Measurements from ENCODE around the gene DOCK1. TPM values are rescaled to one million over a fixed set of nuclear protein-coding genes. Genes with fewer than 3 reads are reported as not detected.
"Not testable (repeated sequence)": the region's sequence is repeated elsewhere in the genome, so short reads cannot be mapped to it uniquely, and the experiment has no call there.

The DOCK1 gene
- total RNA-seq, 1 experiment from 2014 or later = 22.0 TPM

GRCh38 chr10:126913316-126913715, 8.1 kb downstream of the DOCK1 start:
- H3K9me3 ChIP-seq = no peaks in the 10 kb centered on the region
- DNase-seq = no peak
- H3K4me3 ChIP-seq = no peak overlapping the region
- no peaks in the 10 kb centered on the region for H3K27me3 ChIP-seq
- H3K36me3 ChIP-seq = peaks cover 3% of the 10 kb centered on the region

- no peak for DNase-seq
- H3K36me3 ChIP-seq = peaks cover 3% of the 10 kb centered on the region
- no peaks in the 10 kb centered on the region for H3K9me3 ChIP-seq
- H3K4me3 ChIP-seq = no peak overlapping the region
- no peaks in the 10 kb centered on the region for H3K27me3 ChIP-seq
These were observed 9.3 kb downstream of the DOCK1 start for GRCh38 chr10:126914561-126914960.

GRCh38 chr10:126916952-126917351, 11.7 kb downstream of the DOCK1 start:
- H3K4me3 ChIP-seq, H3K9me3 ChIP-seq, DNase-seq, H3K36me3 ChIP-seq, H3K27me3 ChIP-seq: not testable (repeated sequence)

GRCh38 chr10:126917375-126917774, 12.1 kb downstream of the DOCK1 start:
- no peak for DNase-seq
- no peaks in the 10 kb centered on the region for H3K9me3 ChIP-seq
- H3K36me3 ChIP-seq = no peaks in the 10 kb centered on the region; the same call in 1 of the 2 replicates
- no peak overlapping the region for H3K4me3 ChIP-seq
- H3K27me3 ChIP-seq = no peaks in the 10 kb centered on the region

- Histone ChIP-seq H3K9me3 (no peaks in the 10 kb centered on the region), H3K4me3 (no peak overlapping the region), H3K27me3 (no peaks in the 10 kb centered on the region), H3K36me3 (no peaks in the 10 kb centered on the region; the same call in 1 of the 2 replicates)
- no peak for DNase-seq
These were observed 13.0 kb downstream of the DOCK1 start for GRCh38 chr10:126917975-126918908.

- Histone ChIP-seq H3K36me3 (no peaks in the 10 kb centered on the region; the same call in 1 of the 2 replicates), H3K4me3 (no peak overlapping the region), H3K27me3 (no peaks in the 10 kb centered on the region), H3K9me3 (no peaks in the 10 kb centered on the region)
- no peak for DNase-seq
These were observed 14.2 kb downstream of the DOCK1 start for GRCh38 chr10:126919426-126919825.

GRCh38 chr10:126921162-126921561, 15.9 kb downstream of the DOCK1 start:
- no peak overlapping the region for H3K4me3 ChIP-seq
- DNase-seq = no peak
- no peaks in the 10 kb centered on the region for H3K9me3 ChIP-seq
- H3K27me3 ChIP-seq = no peaks in the 10 kb centered on the region
- no peaks in the 10 kb centered on the region; the same call in 1 of the 2 replicates for H3K36me3 ChIP-seq

DNA sequence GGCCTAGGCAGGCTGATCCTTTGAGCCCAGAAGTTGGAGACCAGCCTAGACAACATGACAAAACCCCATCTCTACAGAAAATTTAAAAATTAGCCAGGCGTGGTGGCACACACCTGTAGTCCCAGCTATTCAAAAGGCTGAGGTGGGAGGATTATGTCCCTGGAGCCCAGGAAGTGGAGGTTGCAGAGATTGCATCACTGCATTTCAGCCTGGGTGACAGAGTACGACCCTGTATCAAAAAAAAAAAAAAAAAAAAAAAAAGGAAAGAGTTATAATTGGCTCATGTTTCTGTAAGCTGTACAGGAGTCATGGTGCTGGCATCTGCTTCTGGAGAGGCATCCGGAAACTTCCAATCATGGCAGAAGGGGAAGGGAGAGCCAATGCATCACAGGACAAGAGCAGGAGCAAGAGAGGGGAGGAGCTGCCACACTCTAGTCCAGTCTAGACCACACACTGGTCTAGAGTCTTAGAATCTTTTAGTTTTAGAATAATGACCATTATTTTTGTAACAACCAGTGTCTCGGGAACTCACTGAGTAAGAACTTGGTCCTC, 16.8 kb downstream of the DOCK1 start:
- Histone ChIP-seq H3K9me3 (no peaks in the 10 kb centered on the region), H3K27me3 (no peaks in the 10 kb centered on the region), H3K4me3 (no peak overlapping the region), H3K36me3 (peaks cover 4% of the 10 kb centered on the region)
- DNase-seq = peak; percentile 54

GRCh38 chr10:126924180-126924914, 19.1 kb downstream of the DOCK1 start:
- no peak for DNase-seq

GRCh38 chr10:126924915-126925300, 19.7 kb downstream of the DOCK1 start:
- Histone ChIP-seq H3K36me3 (peaks cover 4% of the 10 kb centered on the region), H3K27me3 (no peaks in the 10 kb centered on the region), H3K4me3 (no peak overlapping the region), H3K9me3 (no peaks in the 10 kb centered on the region)
- no peak for DNase-seq

More at GRCh38 chr10:126924180-126924914, 19.1 kb downstream of the DOCK1 start:
- Histone ChIP-seq H3K4me3 (no peak overlapping the region), H3K9me3 (no peaks in the 10 kb centered on the region), H3K36me3 (peaks cover 4% of the 10 kb centered on the region), H3K27me3 (no peaks in the 10 kb centered on the region)

- DNase-seq = no peak
- Histone ChIP-seq H3K9me3 (no peaks in the 10 kb centered on the region), H3K27me3 (no peaks in the 10 kb centered on the region), H3K36me3 (peaks cover 4% of the 10 kb centered on the region), H3K4me3 (no peak overlapping the region)
These were observed 21.3 kb downstream of the DOCK1 start for GRCh38 chr10:126926568-126926967.

GRCh38 chr10:126927799-126928198, 22.6 kb downstream of the DOCK1 start:
- DNase-seq = no peak
- no peaks in the 10 kb centered on the region for H3K9me3 ChIP-seq
- H3K27me3 ChIP-seq = no peaks in the 10 kb centered on the region
- no peak overlapping the region for H3K4me3 ChIP-seq
- H3K36me3 ChIP-seq = peaks cover 4% of the 10 kb centered on the region

DNA sequence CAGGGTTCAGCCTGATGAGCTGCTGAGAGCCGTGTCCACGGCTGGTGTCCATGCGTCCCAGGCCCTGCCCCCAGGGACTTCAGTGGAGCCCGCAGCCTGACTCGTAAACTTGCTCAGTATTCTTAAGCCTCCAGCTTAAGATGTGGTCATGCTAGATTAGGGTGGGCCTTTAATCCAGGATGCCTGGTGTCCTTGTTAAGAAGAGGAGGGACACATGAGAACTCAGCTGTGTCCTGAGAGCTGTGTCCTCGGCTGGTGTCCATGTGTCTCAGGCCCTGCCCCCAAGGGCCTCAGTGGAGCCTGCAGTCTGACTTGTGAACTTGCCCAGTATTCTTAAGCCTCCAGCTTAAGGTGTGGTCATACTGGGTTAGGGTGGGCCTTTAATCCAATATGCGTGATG, 23.0 kb downstream of the DOCK1 start:
- peaks cover 4% of the 10 kb centered on the region for H3K36me3 ChIP-seq
- H3K27me3 ChIP-seq = no peaks in the 10 kb centered on the region
- DNase-seq = no peak
- no peak overlapping the region for H3K4me3 ChIP-seq
- no peaks in the 10 kb centered on the region for H3K9me3 ChIP-seq

GRCh38 chr10:126929391-126929790, 24.2 kb downstream of the DOCK1 start:
- Histone ChIP-seq H3K9me3 (no peaks in the 10 kb centered on the region), H3K27me3 (no peaks in the 10 kb centered on the region), H3K4me3 (no peak overlapping the region), H3K36me3 (peaks cover 4% of the 10 kb centered on the region)
- DNase-seq = no peak

- Histone ChIP-seq H3K4me3 (no peak overlapping the region), H3K36me3 (peaks cover 4% of the 10 kb centered on the region), H3K27me3 (no peaks in the 10 kb centered on the region), H3K9me3 (no peaks in the 10 kb centered on the region)
- DNase-seq = no peak
These were observed 25.1 kb downstream of the DOCK1 start for GRCh38 chr10:126930131-126930882.

DNA sequence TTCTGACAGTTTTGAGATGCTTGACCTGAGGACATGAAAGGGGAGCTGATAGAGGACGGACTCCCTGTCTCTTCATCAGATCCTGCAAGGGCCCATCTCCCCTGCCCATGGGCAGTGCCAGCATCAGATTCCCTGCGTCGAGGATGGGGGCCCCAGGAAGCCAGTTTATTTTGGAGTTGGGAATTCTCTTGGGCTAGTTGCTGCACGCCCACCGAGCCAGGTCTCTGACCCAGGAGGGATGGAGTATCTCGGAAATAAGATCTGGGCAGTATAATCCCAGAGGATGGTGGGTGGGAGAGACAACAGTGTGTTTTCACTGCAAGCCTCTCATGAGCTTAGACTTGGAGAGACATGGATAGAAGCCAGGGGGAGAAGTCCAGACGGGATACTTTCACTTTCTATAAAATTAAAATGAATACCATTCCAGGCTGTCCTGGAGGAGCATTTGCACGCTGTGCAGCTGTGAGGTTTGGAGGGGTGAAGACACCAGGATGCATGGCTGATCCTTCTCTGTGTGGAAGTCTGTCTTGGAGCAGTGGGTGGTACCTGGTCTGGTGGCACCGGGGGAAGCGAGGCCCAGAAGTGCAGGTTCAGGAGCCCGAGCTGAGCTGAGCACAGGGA, 25.8 kb downstream of the DOCK1 start:
- DNase-seq = no peak
- Histone ChIP-seq H3K27me3 (no peaks in the 10 kb centered on the region), H3K9me3 (no peaks in the 10 kb centered on the region), H3K4me3 (no peak overlapping the region), H3K36me3 (peaks cover 4% of the 10 kb centered on the region)

Measured in MG63 (cell line).